Stimulated activated CD4-positive, alpha-beta T cell treated with anti-CD3 and anti-CD28 coated beads, Interleukin-4, amount 100 ng/mL, for 1 hour (primary cell): ENCODE measurements around the gene SLC6A8.
A peak's percentile ranks its signal among the peaks of the same experiment; 100 is the strongest.
"Not testable (repeated sequence)": the region's sequence is repeated elsewhere in the genome, so short reads cannot be mapped to it uniquely, and the experiment has no call there.

Experiments used
- DNase-seq: peaks from one replicate; pipeline ENCODE4 v3.0.0-alpha.2; 2020

The SLC6A8 gene

DNA sequence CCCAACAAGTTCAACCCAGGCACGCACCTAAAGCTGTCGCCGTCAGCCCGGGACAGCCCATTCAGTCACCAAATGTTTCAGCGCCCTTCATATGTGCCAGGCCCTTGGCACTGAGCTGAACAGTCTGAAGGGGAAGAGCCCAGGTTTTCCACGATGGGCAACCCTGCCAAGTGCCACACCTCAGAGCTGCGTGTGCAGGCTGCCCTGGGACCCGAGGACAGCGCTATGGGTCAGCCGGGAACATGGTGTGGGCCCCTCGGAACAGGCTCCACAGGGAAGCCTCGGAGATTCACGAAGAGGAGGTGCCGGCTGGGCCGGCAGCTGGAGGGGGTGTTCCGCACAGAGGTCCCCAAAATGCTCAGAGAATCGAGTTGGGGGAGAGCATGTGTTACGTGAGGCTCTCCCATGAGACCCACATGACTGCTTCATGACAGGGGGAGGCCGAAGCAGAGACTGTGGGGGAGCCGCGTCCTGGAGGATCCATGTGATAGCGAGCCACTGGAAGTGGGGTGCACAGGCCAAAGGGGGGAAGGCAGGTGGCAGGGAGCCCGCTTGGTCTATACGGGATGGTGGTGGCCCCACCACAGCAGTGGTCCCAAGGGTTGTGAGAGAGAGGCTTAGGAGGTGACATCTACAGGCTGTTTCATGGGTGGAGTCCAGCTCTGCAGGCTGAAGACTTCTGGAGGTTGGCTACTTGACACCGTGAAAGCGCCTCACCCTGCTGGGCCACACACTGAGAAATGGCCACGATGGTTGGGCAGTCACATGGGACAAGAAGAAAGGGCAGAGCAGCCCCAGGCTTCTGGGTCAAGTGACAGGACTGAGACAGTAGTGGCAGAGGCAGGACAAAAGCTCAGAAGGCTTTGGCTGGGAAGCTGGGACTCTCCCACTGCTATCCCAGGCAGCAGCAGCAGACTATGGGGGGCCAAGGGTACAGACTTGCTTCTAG is 22.3 kb downstream of the SLC6A8 start:
- DNase-seq, result no peak

DNA sequence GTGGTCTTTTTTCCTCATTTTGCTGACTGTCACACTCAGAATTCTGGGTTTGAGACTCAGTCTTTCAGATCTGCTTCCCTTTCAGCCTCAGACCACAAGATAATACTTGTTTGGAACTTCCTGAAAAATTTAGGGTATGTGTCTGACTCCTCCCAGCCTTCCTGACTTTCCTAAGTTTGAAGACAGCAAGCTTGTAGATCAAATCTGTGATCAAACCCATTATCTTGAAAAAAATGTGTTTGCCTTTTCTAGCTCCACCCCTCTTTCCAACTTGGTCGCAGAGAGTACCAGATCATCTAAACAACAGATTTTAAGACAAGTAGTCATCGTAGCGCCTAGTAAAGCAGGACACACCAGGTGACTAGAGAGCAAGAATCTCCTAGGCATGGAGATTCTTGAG is 26.5 kb downstream of the SLC6A8 start:
- no peak for DNase-seq

DNA sequence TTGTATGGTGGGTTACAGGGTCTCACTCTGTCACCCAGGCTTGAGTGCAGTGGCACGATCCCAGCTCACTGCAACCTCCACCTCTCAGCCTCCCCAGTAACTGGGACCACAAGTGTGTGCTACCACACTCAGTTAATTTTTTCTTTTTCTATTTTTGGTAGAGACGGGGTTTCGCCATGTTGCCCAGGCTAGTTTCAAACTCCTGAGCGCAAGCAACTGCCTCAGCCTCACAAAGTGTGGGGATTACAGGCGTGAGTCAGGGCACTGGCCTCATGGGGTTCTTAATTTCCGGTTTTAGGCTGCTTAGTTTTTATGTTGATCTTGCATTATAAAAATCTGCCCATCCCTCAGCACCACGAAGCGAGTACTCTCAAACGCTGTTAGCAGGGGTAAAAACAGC is 29.7 kb downstream of the SLC6A8 start:
- no peak for DNase-seq

DNA sequence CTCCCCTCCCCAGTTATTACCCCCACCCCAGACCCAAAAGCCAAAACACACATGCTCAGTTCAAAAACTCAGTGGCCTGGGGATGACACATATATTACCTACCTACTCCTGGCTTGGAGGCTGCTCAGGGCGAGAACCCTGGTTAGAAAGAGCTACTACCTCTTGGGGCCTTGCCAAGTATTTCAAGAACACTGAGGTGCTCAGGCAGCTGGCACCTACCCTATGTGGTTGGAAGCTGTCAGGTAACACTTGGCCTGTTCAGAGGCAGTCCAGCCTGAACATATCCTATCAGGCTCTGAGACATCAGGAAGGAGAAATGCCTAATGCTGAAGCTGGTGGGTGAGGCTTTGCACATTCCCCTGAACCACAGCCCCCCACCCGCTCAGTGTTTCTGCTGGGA is 31.5 kb downstream of the SLC6A8 start:
- DNase-seq, result no peak

DNA sequence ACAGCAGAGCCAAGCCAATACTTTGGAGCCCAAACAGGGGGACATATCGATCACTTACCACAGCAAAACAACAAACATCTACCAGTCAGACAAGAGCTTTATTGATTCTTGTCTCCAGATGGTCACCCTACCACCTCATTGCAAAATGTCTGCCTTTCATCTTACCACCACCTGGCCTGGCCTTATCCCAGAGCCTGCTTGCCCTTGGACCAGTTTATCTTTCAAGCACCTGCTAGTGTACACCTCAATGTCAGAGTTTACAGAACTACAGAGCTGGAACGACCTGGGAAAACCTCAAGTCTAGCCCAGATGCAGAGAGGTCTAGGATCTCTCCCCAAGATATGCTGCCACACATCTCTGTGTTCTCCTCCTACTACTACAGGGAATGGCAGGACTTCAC is 32.0 kb downstream of the SLC6A8 start:
- DNase-seq, result no peak

DNA sequence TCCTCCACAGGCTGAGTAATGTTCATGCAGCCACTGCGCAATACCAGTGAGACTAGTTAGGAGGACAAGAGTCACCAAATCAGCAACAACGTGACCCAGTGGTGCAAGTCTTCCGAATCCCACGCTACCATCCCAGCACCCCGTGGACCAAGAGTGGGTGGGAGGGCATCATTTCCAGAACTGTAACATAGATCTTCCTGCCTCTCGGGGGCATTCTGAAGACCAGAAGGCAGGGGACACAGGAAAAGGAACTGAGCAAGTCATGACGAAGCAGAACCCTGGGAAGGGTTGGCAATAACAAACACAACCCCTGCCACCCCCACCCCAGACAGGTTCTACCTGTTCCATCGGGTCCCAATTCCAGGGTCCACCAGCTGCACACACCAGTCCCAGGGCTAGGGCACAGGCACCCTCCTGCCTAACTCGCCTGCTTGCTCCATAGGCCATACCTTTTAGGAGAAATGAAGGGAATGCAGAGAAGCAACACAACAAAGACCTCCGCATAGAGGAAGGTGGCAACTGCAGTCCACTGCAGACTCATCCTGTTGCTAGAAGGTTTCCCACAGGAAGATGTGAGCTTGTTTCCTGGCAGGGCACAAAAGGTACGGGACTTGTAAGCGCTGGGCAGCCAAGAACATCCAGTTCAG is 35.1 kb downstream of the SLC6A8 start:
- no peak for DNase-seq

DNA sequence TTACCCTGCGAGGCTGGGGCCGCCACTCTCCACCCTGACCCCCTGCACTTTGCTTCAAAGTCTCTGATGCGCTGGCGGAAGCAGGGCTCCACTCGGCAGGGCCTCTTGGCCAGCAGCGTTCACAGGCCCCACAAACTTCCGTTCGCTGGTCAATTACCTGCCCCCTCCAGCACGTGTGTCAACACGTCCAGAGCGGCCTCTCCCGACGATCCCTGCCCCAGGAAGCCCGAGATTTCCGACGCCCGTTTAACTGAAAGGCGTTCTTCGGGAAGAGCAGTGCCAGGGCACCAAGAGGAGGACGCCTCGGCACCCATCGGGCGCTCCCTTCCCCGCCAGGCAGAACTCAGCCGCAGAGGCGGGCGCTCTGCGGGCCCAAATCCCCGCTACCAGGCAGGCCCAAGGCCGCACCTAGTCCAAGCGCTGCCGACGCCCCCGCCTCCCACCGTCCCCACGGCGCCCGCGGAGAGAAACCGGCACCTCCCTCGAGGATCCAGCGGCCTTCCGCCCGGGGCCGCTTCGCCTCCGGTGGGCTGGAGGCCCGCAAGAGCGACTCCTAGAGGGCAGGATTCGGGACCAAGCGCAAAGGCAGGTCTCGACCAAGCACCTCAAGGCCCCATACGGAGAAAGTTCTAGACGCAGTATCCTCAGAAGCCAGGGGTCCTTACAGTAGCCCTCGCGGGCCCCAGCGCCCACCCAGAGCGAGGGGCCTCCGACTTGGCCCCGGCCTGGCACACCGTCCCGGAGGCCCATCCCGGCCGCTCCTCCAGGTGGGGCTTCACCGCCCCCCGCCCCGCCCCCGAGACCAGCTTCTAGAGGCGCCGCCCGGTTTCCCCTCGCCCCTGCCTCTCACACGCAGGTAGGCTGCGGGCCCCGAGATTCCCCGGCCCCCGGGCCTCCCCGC is 35.9 kb downstream of the SLC6A8 start:
- peak; percentile 67 for DNase-seq

DNA sequence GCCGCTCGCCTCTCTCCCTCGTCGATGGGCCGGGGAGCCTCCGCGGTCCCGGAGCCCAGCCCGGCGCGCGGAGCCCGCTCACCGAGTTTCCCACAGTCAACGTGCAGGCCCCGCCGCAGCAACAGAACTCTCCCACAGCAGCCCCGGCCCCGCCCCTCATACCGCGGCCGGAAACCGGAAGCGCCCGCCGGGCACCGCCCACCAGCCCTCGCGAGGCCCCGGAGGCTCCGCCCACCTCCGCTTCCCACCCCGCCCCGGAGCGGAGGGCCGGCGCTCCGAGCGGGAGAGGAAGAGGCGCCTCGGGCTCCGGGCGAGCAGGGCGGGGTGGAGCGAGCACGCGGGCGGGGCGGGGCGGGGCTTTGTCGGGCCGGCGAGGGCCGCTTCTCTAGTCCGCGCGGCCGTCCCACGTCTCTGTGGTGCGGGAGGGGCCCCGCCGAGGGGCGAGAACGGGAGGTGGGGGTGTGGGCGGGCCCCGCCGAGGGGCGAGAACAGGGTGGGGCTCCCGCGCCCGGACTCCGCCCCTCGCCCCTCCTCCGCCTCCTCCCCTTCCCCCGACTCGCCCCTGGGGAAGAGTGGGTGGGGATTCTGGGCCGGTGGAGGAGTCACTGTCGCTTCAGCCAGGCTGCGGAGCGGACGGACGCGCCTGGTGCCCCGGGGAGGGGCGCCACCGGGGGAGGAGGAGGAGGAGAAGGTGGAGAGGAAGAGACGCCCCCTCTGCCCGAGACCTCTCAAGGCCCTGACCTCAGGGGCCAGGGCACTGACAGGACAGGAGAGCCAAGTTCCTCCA is 36.7 kb downstream of the SLC6A8 start, which contains the start of the genes ABCD1 and BCAP31:
Gene ABCD1 (plus strand): TSS at position 605 of the 787 bp plus-strand sequence. CDS start 411 bp downstream, outside the sequence.
Gene BCAP31 (minus strand): TSS at position 136 of the 787 bp plus-strand sequence. CDS start 1,143 bp downstream, outside the sequence.
- DNase-seq, result peak; percentile 87

DNA sequence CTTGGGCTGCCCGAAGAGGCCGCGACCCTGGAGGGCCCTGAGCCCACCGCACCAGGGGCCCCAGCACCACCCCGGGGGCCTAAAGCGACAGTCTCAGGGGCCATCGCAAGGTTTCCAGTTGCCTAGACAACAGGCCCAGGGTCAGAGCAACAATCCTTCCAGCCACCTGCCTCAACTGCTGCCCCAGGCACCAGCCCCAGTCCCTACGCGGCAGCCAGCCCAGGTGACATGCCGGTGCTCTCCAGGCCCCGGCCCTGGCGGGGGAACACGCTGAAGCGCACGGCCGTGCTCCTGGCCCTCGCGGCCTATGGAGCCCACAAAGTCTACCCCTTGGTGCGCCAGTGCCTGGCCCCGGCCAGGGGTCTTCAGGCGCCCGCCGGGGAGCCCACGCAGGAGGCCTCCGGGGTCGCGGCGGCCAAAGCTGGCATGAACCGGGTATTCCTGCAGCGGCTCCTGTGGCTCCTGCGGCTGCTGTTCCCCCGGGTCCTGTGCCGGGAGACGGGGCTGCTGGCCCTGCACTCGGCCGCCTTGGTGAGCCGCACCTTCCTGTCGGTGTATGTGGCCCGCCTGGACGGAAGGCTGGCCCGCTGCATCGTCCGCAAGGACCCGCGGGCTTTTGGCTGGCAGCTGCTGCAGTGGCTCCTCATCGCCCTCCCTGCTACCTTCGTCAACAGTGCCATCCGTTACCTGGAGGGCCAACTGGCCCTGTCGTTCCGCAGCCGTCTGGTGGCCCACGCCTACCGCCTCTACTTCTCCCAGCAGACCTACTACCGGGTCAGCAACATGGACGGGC is 37.5 kb downstream of the SLC6A8 start:
- DNase-seq, result no peak

DNA sequence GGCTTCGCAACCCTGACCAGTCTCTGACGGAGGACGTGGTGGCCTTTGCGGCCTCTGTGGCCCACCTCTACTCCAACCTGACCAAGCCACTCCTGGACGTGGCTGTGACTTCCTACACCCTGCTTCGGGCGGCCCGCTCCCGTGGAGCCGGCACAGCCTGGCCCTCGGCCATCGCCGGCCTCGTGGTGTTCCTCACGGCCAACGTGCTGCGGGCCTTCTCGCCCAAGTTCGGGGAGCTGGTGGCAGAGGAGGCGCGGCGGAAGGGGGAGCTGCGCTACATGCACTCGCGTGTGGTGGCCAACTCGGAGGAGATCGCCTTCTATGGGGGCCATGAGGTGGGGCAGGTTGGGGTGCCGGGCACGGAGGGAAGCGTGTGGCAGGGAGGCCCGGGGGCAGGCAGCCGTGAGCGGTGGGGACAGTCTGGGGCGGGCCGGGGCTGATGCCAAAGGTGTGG is 38.1 kb downstream of the SLC6A8 start:
- DNase-seq, result no peak

DNA sequence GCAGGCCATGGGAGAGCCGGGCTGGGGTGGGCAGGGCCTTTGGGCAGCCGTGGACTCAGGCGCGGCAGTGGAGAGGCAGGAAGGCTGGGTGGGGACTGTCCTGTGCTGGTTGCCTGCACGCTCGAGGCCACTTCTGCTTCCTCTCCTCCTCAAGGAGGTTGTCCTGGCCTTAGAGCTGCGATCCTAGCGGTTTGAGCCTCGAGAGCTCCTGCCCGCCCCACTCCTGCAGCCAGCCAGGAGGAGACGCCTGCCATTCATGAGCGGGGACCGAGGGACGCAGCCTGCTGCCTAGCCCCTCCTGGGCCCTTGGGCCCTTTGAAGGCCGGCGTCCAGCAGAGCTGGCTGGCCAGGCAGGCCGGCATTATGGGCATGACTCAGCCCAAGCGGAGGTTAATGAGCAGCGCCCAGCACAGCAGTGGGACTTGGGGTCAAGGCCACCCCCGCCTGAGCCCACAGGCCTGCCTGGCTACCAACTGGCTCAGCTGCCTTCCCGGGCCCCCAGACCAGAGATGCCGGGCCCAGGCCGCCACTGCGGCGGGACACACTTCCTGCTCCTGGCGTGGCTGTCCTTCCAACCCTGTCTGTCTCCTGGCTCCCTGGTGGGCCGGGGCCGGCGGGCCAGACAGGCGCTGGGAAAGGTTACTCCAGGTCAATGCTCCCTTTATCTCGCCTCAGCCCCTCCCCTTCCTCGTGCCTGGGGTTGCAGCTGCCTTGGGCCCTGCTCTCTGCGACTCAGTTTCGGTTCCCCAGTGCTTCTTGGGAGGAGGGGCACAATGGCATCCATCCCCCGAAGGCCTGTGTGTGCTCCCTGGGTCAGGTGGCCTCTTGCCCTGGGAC is 38.8 kb downstream of the SLC6A8 start:
- DNase-seq, result peak; percentile 20

DNA sequence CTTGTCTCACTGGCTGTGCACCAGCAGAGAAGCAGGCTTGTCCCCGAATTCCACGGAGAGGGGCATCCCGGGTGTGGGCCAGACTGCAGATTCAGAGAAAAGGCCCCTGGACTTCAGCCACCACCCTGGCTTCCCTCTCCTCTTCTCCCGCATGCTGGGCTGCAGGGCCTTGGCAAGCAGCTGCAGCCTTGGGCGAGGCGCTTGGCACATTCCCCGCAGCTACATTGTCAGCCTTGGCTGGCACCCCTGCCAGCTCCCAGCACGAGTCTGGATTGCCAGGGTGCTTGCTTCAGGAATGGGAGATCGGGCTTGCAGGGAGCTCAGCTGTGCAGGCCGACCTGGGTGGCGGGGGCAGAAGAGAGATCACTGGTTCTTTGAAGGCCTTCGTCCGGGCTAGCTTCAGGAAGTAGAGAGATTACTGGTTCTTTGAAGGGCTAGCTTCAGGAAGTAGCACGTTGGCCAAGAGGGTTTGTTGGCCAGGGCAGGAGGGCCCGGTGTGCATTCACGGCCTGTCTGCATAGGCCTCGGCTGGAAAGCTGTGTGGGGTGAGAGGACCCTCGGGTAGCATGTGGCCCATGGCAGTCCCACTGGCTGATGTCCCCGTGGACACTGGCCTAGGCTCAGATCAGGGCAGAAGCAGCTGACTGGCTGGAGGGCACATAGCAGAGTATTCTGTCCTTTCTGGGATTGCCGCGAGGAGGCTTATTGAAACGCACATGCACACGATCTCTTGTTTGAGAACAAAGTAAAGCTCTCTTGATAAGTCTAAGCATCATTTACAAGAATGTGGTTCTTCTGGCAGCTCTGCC is 39.6 kb downstream of the SLC6A8 start:
- DNase-seq, result no peak

DNA sequence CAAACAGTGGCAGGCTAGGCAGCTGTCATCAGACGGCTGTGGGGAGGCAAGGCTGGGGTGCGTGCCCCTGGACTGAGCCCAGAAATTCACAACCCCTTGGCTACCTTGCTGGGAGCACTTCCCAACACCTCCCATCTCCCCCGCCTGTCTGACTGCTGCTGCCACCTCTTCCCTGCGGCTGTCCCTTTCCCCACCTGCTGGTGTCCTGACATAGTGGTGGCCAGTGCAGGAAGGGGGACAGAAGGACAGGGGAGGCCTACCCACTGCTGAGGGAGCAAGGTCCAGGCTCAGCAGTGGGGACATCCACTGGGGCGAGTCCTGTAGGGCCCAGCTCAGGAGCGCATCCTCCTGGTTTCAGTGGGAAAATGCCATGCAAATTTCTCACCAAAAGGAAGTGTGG is 40.4 kb downstream of the SLC6A8 start:
- DNase-seq, result no peak

DNA sequence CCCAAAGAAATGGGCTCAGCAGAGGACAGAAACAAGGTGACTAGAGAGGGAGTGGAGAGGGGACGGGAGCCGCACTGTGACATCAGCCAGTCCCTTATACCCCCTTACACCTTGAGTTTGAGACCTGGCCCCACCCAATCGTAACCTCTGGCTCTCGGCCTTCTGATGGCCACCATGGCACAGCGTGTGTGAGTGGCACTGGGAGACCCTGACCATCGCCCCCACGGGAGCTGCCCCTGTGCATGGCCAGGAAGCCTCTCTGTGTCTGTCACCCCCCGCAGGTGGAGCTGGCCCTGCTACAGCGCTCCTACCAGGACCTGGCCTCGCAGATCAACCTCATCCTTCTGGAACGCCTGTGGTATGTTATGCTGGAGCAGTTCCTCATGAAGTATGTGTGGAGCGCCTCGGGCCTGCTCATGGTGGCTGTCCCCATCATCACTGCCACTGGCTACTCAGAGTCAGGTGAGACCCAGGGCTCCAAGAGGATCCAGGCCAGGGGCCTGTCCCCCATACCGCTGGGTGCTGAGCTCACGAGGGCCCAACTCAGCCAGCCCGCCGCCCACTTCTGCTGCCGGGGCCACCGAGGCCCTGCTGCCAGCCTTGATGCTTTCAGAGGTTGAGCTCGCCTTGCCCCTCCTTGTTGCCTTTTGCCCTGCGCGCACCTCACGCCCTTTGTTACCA is 41.4 kb downstream of the SLC6A8 start:
- DNase-seq, result no peak

DNA sequence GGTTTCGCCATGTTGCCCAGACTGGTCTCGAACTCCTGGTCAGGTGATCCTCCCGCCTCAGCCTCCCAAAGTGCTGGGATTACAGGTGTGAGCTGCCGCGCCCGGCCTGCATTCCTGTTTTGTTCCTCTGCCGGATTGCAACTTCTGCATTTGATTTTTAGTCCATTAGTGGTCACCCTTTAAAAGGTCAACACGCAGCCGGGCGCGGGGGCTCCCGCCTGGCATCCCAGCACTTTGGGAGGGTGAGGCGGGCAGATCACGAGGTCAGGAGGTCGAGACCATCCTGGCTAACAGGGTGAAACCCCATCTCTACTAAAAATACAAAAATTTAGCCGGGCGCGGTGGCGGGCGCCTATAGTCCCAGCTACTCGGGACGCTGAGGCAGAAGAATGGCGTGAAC is 42.4 kb downstream of the SLC6A8 start:
- DNase-seq, result not testable (repeated sequence)

DNA sequence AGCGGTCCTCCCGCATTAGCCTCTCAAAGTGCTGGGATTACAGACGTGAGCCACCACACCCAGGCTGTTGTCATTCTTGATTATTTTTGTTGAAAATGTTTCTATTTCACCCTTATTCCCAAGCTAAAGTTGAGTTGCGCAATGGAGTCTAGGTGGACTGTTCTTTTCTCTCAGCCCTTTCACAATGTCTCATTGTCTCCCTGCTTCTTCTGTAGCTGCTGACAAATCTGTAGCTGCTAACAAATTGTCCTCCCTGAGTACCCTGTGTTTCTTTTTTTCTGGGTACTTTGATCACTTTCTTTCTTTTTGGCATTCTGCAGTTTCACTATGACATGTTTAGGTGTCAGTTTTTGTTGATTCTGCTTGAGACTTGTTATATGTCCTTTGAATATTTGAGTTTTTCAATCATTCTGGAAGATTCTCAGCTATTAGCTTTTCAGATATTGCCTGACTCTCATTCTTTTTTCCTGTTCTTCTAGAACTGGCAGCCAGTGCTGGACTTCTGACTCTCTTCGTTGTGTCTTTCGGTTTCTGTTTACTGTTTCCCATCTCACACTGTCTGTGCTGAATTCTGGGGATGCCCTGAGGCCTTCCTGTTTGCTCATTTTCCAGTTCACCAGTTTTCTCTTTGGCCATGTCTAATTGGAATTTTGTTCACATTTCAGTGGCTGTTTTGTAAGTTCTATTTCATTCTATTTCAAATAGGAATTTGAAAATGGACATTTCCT is 43.6 kb downstream of the SLC6A8 start:
- DNase-seq, result no peak

DNA sequence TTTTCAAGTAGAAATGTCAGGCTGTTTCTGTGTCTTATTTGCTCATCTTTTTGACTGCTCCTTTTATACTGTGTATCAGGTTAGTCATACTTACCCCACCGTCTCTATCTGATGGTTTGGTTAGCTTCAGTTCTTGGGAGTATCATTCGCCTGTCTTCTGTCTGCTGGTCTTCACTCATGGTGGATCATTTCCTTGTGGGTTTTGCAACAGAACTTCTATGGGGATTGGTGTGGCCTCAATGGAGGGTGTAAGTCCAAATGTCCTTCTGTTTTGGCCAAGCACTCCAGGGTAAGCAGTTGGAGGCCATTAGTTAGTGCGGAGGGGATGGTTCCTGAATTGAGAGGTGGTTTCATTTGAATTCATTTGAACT is 44.1 kb downstream of the SLC6A8 start:
- DNase-seq, result no peak

DNA sequence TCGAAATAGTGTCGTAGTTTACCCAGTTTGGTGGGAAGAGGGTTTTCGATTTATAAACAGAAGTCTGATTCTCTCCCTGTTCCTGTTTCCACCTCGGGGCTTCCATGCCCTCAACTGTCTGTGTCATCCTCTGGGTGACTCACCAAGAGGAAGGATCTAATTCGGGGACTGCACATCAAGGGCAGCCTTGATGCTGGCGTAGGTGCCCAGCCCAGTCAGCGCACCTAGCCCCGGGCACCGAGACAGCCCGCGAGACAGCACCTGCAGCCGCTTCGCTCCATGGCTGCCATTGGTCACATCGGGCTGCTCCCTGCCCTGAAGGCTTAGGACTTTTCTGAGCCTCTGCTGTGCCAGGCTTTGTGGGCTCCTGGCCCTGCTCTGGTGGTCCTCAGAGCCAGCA is 44.7 kb downstream of the SLC6A8 start:
- DNase-seq, result no peak
